GM12878 (cell line): Measurements from ENCODE around the gene TRIM46. TPM values are rescaled to one million over a fixed set of nuclear protein-coding genes. Genes with fewer than 3 reads are reported as not detected.
A peak's percentile ranks its signal among the peaks of the same experiment; 100 is the strongest.

ENCODE experiments used
- BCL11A ChIP-seq: IDR thresholded peaks from 2 replicates; pipeline ENCODE4 v1.6.1; 2011; ENCODE audit warnings: low read depth, low read length
- EP300 ChIP-seq, 2 experiments: fragments of 150-350 bp in 1 of 2; IDR thresholded peaks; 2 replicates each; pipeline ENCODE4 v1.6.1; 2011 to 2012; ENCODE audit warnings: low read depth in 2 of 2, low read length in 2 of 2, borderline replicate concordance in 1 of 2, improper control_type of control experiment in 1 of 2, inconsistent platforms in 1 of 2; ENCODE audit not compliant: control insufficient read depth in 1 of 2
- NFIC ChIP-seq: IDR thresholded peaks from 2 replicates; pipeline ENCODE4 v1.6.1; 2012; ENCODE audit warnings: low read depth, mild to moderate bottlenecking, inconsistent platforms, low read length, moderate library complexity
- POLR2A ChIP-seq: IDR thresholded peaks from 2 replicates; pipeline ENCODE4 v1.6.1; 2011; ENCODE audit warnings: low read depth, mild to moderate bottlenecking, low read length
- SIX5 ChIP-seq: IDR thresholded peaks from 2 replicates; pipeline ENCODE4 v1.6.1; 2011; ENCODE audit warnings: mild to moderate bottlenecking, low read depth, low read length, moderate library complexity; ENCODE audit not compliant: severe bottlenecking
- SMARCA5 ChIP-seq: fragments of 450-650 bp; IDR thresholded peaks from 2 replicates; pipeline ENCODE4 v1.6.1; 2017; ENCODE audit warnings: mild to moderate bottlenecking
- SP1 ChIP-seq: IDR thresholded peaks from one replicate; pipeline ENCODE4 v1.6.1; 2011; ENCODE audit warnings: low read depth, low read length
- SRF ChIP-seq, 2 experiments: IDR thresholded peaks; 2 replicates each; pipeline ENCODE4 v1.6.1; 2011; ENCODE audit warnings: low read depth in 2 of 2, low read length in 2 of 2, mild to moderate bottlenecking in 1 of 2, moderate library complexity in 1 of 2
- WRNIP1 ChIP-seq: IDR thresholded peaks from 2 replicates; pipeline ENCODE4 v1.6.1; 2011; ENCODE audit warnings: low read depth, low read length, improper control_type of control experiment, borderline replicate concordance
- YBX1 ChIP-seq: fragments of 450-650 bp; IDR thresholded peaks from 2 replicates; pipeline ENCODE4 v1.6.1; 2016; ENCODE audit warnings: antibody characterized with exemption
- polyA plus RNA-seq, 11 experiments: library from polyadenylated mRNA; depleted of rRNA in 4 of 11; unstranded in 6 of 11; stranded (reverse) in 5 of 11; fragments of >200 nt; fragmentation: Nextera tagmentation in 4 of 11; fragmentation: Illumina TruSeq in 1 of 11; extraction: Ambion mirVana in 4 of 11; extraction: Trizol in 1 of 11; gene quantifications; 1 replicate in 1 of 11; 2 replicates in 10 of 11; pipeline versions ENCODE4 v1.2.1 to v1.2.3, GENCODE V29; 2011 to 2016; ENCODE audit warnings: inconsistent platforms in 2 of 11, missing spikeins in 2 of 11, low read depth in 1 of 11
- total RNA-seq, 4 experiments: library from RNA; depleted of rRNA in 3 of 4; stranded (reverse); fragments of >200 nt in 3 of 4; fragmentation: Illumina TruSeq in 1 of 4; extraction: Trizol in 1 of 4; gene quantifications; 2 replicates each; pipeline versions ENCODE4 v1.2.1 to v1.2.3, GENCODE V29; 2013 to 2021
- TF ChIP-seq, protein P1 (sequence below): fragments of 450-650 bp; IDR thresholded peaks from 2 replicates; pipeline ENCODE4 v1.6.1; 2016; ENCODE audit warnings: mild to moderate bottlenecking, moderate library complexity, borderline replicate concordance
- TF ChIP-seq, protein P2 (sequence below): IDR thresholded peaks from 2 replicates; pipeline ENCODE4 v1.6.1; 2011; ENCODE audit warnings: low read depth, mild to moderate bottlenecking, low read length, moderate library complexity, borderline replicate concordance; ENCODE audit errors: extremely low read depth
- TF ChIP-seq, protein P3 (sequence below): fragments of 150-350 bp; IDR thresholded peaks from 2 replicates; pipeline ENCODE4 v1.6.1; 2014; ENCODE audit warnings: mild to moderate bottlenecking, low read depth, low read length
- TF ChIP-seq, protein P4 (sequence below): IDR thresholded peaks from 2 replicates; pipeline ENCODE4 v1.6.1; 2012; ENCODE audit warnings: low read length, inconsistent platforms
- TF ChIP-seq, protein P5 (sequence below): IDR thresholded peaks from 2 replicates; pipeline ENCODE4 v1.6.1; 2012; ENCODE audit warnings: low read depth, low read length, improper control_type of control experiment
- TF ChIP-seq, protein P6 (sequence below): IDR thresholded peaks from 2 replicates; pipeline ENCODE4 v1.6.1; 2012; ENCODE audit warnings: low read depth, low read length, improper control_type of control experiment
- TF ChIP-seq, protein P7 (sequence below): IDR thresholded peaks from 2 replicates; pipeline ENCODE4 v1.6.1; 2011; ENCODE audit warnings: borderline replicate concordance, low read depth, mild to moderate bottlenecking, moderate library complexity, low read length; ENCODE audit not compliant: insufficient read depth, poor library complexity, severe bottlenecking

Gene TRIM46
- total and polyA plus RNA-seq, 10 of the 15 experiments (the other 5 are each of a cell fraction or from before 2014, with no cell fraction given) = 0.08 to 3.1 (median 0.97) TPM

DNA sequence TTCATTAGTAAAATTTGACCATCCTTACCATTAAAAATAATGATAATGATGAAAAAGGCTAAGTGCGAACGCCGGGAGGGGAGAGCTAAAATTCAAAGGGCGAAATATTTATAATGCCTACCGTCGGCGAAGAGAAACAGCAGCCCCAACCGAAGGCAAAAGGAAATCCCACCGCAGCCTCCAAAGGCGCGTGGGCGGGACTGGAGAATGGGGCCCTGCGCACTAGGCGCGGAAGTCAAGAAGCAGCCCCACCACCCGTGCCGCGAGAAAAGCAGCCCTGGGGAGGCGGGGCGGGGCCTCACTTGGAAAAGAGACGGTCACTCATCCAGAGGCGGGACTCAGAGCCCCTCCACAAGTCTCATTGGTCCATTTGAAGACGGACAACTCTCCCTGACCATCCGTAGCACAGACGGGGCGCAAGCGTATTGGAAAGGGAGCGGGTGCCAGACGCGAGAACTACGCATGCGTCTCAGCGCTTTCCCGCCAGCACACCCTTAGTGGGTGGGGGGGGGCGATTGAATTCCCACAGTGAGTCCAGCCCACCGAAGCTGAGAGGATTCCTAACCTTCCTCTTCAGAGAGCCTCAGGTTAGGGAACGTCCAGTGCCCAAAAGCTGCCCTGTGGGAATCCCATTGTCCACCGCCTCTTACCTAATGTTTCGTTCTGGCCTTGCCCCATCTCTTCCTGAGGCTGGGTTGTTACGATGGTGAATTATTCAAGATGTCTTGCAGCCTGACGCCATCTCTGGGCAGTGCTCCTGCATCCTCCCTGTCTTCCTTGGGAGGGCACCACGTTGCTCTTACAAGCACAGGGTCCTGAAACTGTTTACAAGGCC is 53.8 kb downstream of the TRIM46 start (continued):
- TF ChIP-seq, protein P1, sequence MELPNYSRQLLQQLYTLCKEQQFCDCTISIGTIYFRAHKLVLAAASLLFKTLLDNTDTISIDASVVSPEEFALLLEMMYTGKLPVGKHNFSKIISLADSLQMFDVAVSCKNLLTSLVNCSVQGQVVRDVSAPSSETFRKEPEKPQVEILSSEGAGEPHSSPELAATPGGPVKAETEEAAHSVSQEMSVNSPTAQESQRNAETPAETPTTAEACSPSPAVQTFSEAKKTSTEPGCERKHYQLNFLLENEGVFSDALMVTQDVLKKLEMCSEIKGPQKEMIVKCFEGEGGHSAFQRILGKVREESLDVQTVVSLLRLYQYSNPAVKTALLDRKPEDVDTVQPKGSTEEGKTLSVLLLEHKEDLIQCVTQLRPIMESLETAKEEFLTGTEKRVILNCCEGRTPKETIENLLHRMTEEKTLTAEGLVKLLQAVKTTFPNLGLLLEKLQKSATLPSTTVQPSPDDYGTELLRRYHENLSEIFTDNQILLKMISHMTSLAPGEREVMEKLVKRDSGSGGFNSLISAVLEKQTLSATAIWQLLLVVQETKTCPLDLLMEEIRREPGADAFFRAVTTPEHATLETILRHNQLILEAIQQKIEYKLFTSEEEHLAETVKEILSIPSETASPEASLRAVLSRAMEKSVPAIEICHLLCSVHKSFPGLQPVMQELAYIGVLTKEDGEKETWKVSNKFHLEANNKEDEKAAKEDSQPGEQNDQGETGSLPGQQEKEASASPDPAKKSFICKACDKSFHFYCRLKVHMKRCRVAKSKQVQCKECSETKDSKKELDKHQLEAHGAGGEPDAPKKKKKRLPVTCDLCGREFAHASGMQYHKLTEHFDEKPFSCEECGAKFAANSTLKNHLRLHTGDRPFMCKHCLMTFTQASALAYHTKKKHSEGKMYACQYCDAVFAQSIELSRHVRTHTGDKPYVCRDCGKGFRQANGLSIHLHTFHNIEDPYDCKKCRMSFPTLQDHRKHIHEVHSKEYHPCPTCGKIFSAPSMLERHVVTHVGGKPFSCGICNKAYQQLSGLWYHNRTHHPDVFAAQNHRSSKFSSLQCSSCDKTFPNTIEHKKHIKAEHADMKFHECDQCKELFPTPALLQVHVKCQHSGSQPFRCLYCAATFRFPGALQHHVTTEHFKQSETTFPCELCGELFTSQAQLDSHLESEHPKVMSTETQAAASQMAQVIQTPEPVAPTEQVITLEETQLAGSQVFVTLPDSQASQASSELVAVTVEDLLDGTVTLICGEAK = no peak; the same call in 1 of the 2 replicates
- TF ChIP-seq WRNIP1 = no peak
- TF ChIP-seq BCL11A = no peak
- TF ChIP-seq, protein P2, sequence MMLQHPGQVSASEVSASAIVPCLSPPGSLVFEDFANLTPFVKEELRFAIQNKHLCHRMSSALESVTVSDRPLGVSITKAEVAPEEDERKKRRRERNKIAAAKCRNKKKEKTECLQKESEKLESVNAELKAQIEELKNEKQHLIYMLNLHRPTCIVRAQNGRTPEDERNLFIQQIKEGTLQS = no peak
- peak; percentile 97 for TF ChIP-seq SP1
- TF ChIP-seq EP300 (IDR thresholded peaks at IDR 0.05; ENCODE audit: borderline replicate concordance in 1 of 2, control insufficient read depth in 1 of 2, low read depth in 2 of 2, low read length in 2 of 2) = 0 out of 4 replicates have a peak, but pooled peaks of 1 of the 2 experiments have one; percentile 16
- TF ChIP-seq, protein P3, sequence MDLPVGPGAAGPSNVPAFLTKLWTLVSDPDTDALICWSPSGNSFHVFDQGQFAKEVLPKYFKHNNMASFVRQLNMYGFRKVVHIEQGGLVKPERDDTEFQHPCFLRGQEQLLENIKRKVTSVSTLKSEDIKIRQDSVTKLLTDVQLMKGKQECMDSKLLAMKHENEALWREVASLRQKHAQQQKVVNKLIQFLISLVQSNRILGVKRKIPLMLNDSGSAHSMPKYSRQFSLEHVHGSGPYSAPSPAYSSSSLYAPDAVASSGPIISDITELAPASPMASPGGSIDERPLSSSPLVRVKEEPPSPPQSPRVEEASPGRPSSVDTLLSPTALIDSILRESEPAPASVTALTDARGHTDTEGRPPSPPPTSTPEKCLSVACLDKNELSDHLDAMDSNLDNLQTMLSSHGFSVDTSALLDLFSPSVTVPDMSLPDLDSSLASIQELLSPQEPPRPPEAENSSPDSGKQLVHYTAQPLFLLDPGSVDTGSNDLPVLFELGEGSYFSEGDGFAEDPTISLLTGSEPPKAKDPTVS = no peak
- TF ChIP-seq YBX1 = no peak
- TF ChIP-seq, protein P4, sequence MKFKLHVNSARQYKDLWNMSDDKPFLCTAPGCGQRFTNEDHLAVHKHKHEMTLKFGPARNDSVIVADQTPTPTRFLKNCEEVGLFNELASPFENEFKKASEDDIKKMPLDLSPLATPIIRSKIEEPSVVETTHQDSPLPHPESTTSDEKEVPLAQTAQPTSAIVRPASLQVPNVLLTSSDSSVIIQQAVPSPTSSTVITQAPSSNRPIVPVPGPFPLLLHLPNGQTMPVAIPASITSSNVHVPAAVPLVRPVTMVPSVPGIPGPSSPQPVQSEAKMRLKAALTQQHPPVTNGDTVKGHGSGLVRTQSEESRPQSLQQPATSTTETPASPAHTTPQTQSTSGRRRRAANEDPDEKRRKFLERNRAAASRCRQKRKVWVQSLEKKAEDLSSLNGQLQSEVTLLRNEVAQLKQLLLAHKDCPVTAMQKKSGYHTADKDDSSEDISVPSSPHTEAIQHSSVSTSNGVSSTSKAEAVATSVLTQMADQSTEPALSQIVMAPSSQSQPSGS = no peak
- no peak for TF ChIP-seq SIX5
- TF ChIP-seq NFIC = peak; percentile 20; the same call in 1 of the 2 replicates
- no peak for TF ChIP-seq SRF (IDR thresholded peaks at IDR 0.05; ENCODE audit: low read depth in 2 of 2, low read length in 2 of 2)
- TF ChIP-seq POLR2A = peak; percentile 79
- TF ChIP-seq, protein P5, sequence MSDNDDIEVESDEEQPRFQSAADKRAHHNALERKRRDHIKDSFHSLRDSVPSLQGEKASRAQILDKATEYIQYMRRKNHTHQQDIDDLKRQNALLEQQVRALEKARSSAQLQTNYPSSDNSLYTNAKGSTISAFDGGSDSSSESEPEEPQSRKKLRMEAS = no peak
- TF ChIP-seq, protein P6, sequence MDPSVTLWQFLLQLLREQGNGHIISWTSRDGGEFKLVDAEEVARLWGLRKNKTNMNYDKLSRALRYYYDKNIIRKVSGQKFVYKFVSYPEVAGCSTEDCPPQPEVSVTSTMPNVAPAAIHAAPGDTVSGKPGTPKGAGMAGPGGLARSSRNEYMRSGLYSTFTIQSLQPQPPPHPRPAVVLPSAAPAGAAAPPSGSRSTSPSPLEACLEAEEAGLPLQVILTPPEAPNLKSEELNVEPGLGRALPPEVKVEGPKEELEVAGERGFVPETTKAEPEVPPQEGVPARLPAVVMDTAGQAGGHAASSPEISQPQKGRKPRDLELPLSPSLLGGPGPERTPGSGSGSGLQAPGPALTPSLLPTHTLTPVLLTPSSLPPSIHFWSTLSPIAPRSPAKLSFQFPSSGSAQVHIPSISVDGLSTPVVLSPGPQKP = 0 out of 2 replicates have a peak, but pooled peaks have one; percentile 46
- TF ChIP-seq, protein P7, sequence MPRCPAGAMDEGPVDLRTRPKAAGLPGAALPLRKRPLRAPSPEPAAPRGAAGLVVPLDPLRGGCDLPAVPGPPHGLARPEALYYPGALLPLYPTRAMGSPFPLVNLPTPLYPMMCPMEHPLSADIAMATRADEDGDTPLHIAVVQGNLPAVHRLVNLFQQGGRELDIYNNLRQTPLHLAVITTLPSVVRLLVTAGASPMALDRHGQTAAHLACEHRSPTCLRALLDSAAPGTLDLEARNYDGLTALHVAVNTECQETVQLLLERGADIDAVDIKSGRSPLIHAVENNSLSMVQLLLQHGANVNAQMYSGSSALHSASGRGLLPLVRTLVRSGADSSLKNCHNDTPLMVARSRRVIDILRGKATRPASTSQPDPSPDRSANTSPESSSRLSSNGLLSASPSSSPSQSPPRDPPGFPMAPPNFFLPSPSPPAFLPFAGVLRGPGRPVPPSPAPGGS = no peak
- no peak for TF ChIP-seq SMARCA5
